IPS DF 4.7 (cell line): ENCODE measurements around the gene EARS2.
"Not testable (repeated sequence)": the region's sequence is repeated elsewhere in the genome, so short reads cannot be mapped to it uniquely, and the experiment has no call there.

Source experiments
- DNase-seq: peaks from one replicate; pipeline ENCODE4 v3.0.0-alpha.2; 2013; ENCODE audit warnings: low spot score; ENCODE audit errors: extremely low read depth

EARS2 gene

GRCh38 chr16:23527961-23528643 is 29.0 kb downstream of the EARS2 start:
- DNase-seq, result no peak

- DNase-seq, result no peak
Measured at GRCh38 chr16:23524886-23525285, 32.3 kb downstream of the EARS2 start.

- no peak for DNase-seq
Measured at GRCh38 chr16:23523876-23524385, 33.2 kb downstream of the EARS2 start.

- no peak for DNase-seq
Measured at GRCh38 chr16:23523321-23523720, 33.8 kb downstream of the EARS2 start.

GRCh38 chr16:23521965-23522364 is 35.2 kb downstream of the EARS2 start:
- no peak for DNase-seq

- DNase-seq, result no peak
Measured at GRCh38 chr16:23521037-23521743, 36.0 kb downstream of the EARS2 start.

GRCh38 chr16:23520500-23520899 is 36.6 kb downstream of the EARS2 start:
- DNase-seq, result no peak

GRCh38 chr16:23519282-23519681 is 37.9 kb downstream of the EARS2 start:
- DNase-seq, result no peak

GRCh38 chr16:23518435-23518891 is 38.7 kb downstream of the EARS2 start:
- DNase-seq, result no peak

GRCh38 chr16:23516366-23517137 is 40.6 kb downstream of the EARS2 start:
- DNase-seq, result no peak

- no peak for DNase-seq
Measured at GRCh38 chr16:23515881-23516280, 41.3 kb downstream of the EARS2 start.

GRCh38 chr16:23514381-23515152 is 42.6 kb downstream of the EARS2 start:
- no peak for DNase-seq

GRCh38 chr16:23512168-23512695 is 44.9 kb downstream of the EARS2 start:
- no peak for DNase-seq

GRCh38 chr16:23511731-23512130 is 45.4 kb downstream of the EARS2 start:
- no peak for DNase-seq

GRCh38 chr16:23510915-23511270 is 46.3 kb downstream of the EARS2 start:
- not testable (repeated sequence) for DNase-seq

GRCh38 chr16:23510164-23510914 is 46.8 kb downstream of the EARS2 start, which contains the start of gene GGA2:
Gene GGA2 (minus strand): TSS chr16:23510494. CDS start chr16:23510411, 83 bp downstream.
- DNase-seq, result no peak

- DNase-seq, result no peak
Measured at GRCh38 chr16:23509782-23510163, 47.4 kb downstream of the EARS2 start.

- no peak for DNase-seq
Measured at GRCh38 chr16:23509441-23509754, 47.8 kb downstream of the EARS2 start.

- DNase-seq, result no peak
Measured at GRCh38 chr16:23508589-23509440, 48.3 kb downstream of the EARS2 start.
